Fibroblast of the aortic adventitia (primary cell): ENCODE results near the gene POU3F1. TPM values are rescaled to one million over a fixed set of nuclear protein-coding genes. Genes with fewer than 3 reads are reported as not detected.
A peak's percentile ranks its signal among the peaks of the same experiment; 100 is the strongest.

Source experiments
- DNase-seq: peaks from one replicate; pipeline ENCODE4 v3.0.0-alpha.2; 2010; ENCODE audit warnings: low read depth
- H3K4me3 ChIP-seq: 2 replicates; pipeline ENCODE4 v1.5.1; 2011; ENCODE audit warnings: low read depth, mild to moderate bottlenecking, control low read depth, low read length, moderate library complexity
- CTCF ChIP-seq: IDR thresholded peaks from 2 replicates; pipeline ENCODE4 v1.5.1; 2011; ENCODE audit warnings: mild to moderate bottlenecking, low read length, control low read depth, inconsistent platforms; ENCODE audit not compliant: insufficient read depth
- total RNA-seq: library from RNA; depleted of rRNA; stranded (reverse); fragments of >200 nt; gene quantifications from 2 replicates; pipeline ENCODE4 v1.2.3, GENCODE V29; 2012; ENCODE audit warnings: low replicate concordance

POU3F1 gene
- total RNA-seq = not detected in 2 replicates

GRCh38 chr1:38046333-38046883 is at the start of gene POU3F1:
TSS of gene POU3F1 (minus strand) at chr1:38046793. CDS start at chr1:38046743, 50 bp downstream.
- no peak for TF ChIP-seq CTCF
- no peak for DNase-seq
- H3K4me3 ChIP-seq = peak within 1 kb of the TSS; percentile 66

DNA sequence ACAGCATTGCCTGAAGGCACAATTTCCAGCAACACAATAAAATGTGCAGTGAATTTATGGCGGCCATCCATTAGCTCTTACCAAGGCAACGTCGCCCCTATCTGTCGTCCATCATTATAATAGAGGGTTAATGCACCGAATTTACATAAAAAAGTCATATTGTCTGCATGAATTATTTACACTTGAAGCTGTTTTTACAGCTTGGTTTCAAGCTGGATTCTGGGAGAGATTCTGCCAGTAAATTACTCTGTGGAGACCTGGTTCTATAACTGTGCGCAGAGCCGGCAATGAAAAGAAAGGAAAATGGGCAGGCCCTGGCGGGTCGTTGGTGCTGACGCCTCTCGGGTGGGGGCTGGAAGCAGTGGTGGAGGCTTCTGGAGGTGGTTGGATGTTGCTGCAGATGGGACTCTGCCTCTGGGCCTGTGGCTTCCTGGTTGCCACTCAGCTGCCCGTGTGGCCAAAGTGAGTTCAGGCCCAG is 48.9 kb upstream of the POU3F1 start:
- no peak overlapping the region for H3K4me3 ChIP-seq
- DNase-seq = no peak
- no peak for TF ChIP-seq CTCF

- TF ChIP-seq CTCF = no peak
- H3K4me3 ChIP-seq = no peak overlapping the region
- DNase-seq = no peak
Observed at GRCh38 chr1:38094711-38095290, 48.2 kb upstream of the POU3F1 start.

GRCh38 chr1:38093569-38094520 is 47.3 kb upstream of the POU3F1 start:
- no peak for DNase-seq
- no peak for TF ChIP-seq CTCF
- no peak overlapping the region for H3K4me3 ChIP-seq

DNA sequence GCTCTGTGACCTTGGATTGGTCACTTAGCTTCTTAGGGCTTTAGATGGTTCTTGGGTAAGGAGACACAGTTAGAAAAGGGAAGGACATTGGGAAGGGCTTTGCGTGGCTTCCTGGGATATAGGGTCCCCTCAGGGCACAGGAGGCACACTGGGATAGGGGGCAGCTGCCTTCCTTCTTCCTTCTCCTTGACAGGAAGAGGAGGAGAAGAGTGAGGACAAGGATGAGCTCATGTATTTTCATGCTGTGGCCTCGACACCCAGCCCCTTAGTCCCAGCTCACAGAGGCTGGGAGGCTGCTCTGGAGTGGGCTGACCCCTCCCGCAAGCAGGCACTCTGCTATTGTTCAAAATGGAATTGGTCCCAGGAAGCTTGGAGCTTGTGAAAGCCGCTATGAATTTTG is 45.7 kb upstream of the POU3F1 start:
- DNase-seq = no peak
- no peak overlapping the region for H3K4me3 ChIP-seq
- no peak for TF ChIP-seq CTCF

DNA sequence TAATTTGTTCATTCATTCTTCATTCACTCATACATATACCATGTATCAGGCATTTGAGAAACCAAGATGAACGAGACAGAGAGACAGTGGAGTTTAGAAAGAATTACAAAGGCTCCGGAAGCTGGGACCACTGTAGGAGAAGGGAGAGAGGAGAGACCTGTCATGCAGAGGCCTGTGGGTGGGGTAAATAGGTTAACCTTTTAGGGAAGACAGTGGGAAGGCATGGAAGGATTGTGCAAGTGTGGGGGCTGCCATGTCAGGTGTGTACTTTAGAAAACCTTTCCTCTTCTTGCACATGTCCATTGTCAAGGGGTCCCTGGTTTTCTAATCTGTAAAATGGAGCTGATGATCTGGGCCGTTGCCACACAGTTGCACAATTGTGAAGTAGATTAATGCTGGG is 44.2 kb upstream of the POU3F1 start:
- DNase-seq = no peak
- TF ChIP-seq CTCF = no peak
- H3K4me3 ChIP-seq = no peak overlapping the region
